ENCODE data around the gene ATXN2.

The ATXN2 gene

GRCh38 chr12:111431772-111432171 lies 167.3 kb downstream of the ATXN2 start:
- no peak for DNase-seq

- DNase-seq, result peak; percentile 62
Observed at GRCh38 chr12:111430433-111431353, 168.4 kb downstream of the ATXN2 start.

- peak; percentile 50 for DNase-seq
Observed at GRCh38 chr12:111429828-111430432, 169.2 kb downstream of the ATXN2 start.

GRCh38 chr12:111428728-111429175 lies 170.4 kb downstream of the ATXN2 start:
- DNase-seq, result no peak

GRCh38 chr12:111428081-111428727 lies 170.9 kb downstream of the ATXN2 start:
- DNase-seq, result no peak

- DNase-seq, result no peak
Observed at GRCh38 chr12:111427417-111428074, 171.6 kb downstream of the ATXN2 start.

- no peak for DNase-seq
Observed at GRCh38 chr12:111426344-111427185, 172.6 kb downstream of the ATXN2 start.

- no peak for DNase-seq
Observed at GRCh38 chr12:111425655-111426054, 173.5 kb downstream of the ATXN2 start.

- no peak for DNase-seq
Observed at GRCh38 chr12:111424793-111425251, 174.3 kb downstream of the ATXN2 start.

GRCh38 chr12:111424189-111424792 lies 174.8 kb downstream of the ATXN2 start:
- DNase-seq, result no peak

GRCh38 chr12:111420494-111420893 lies 178.6 kb downstream of the ATXN2 start:
- no peak for DNase-seq

- no peak for DNase-seq
Observed at GRCh38 chr12:111419784-111420183, 179.3 kb downstream of the ATXN2 start.

- no peak for DNase-seq
Observed at GRCh38 chr12:111418594-111418880, 180.6 kb downstream of the ATXN2 start.

- no peak for DNase-seq
Observed at GRCh38 chr12:111417784-111418593, 181.1 kb downstream of the ATXN2 start.

- DNase-seq, result no peak
Observed at GRCh38 chr12:111417290-111417689, 181.8 kb downstream of the ATXN2 start.

GRCh38 chr12:111414711-111415252 lies 184.3 kb downstream of the ATXN2 start:
- no peak for DNase-seq

- no peak for DNase-seq
Observed at GRCh38 chr12:111413442-111414086, 185.6 kb downstream of the ATXN2 start.

- DNase-seq, result no peak
Observed at GRCh38 chr12:111412830-111413441, 186.2 kb downstream of the ATXN2 start.

GRCh38 chr12:111412007-111412829 lies 186.9 kb downstream of the ATXN2 start:
- no peak for DNase-seq
